GM21737 (cell line): ENCODE data around the gene SAPCD1.
A peak's percentile ranks its signal among the peaks of the same experiment; 100 is the strongest.

Source experiments
- ATAC-seq: cut with Tn5 transposase; IDR thresholded peaks from one replicate; pipeline ENCODE4 v1.9.1; 2021; ENCODE audit warnings: mild to moderate bottlenecking, moderate library complexity; ENCODE audit not compliant: unreplicated experiment

SAPCD1 gene

GRCh38 chr6:31728767-31729514 lies 33.5 kb upstream of the SAPCD1 start, which contains the start of gene DDAH2:
TSS of gene DDAH2 (minus strand) at chr6:31729299. CDS start at chr6:31729161, 138 bp downstream.
- ATAC-seq = no peak

GRCh38 chr6:31729515-31729978 lies 32.9 kb upstream of the SAPCD1 start:
- peak; percentile 44 for ATAC-seq

GRCh38 chr6:31729979-31730630 lies 32.4 kb upstream of the SAPCD1 start:
- ATAC-seq = no peak

- ATAC-seq = no peak
Measured at GRCh38 chr6:31730631-31731086, 31.8 kb upstream of the SAPCD1 start.

GRCh38 chr6:31732029-31732428 lies 30.4 kb upstream of the SAPCD1 start:
- ATAC-seq = no peak

GRCh38 chr6:31733734-31734133 lies 28.7 kb upstream of the SAPCD1 start:
- ATAC-seq = no peak

GRCh38 chr6:31734247-31734820 lies 28.1 kb upstream of the SAPCD1 start:
- ATAC-seq = no peak

- ATAC-seq = no peak
Measured at GRCh38 chr6:31734821-31735406, 27.5 kb upstream of the SAPCD1 start.

- peak; percentile 21 for ATAC-seq
Measured at GRCh38 chr6:31736021-31736767, 26.3 kb upstream of the SAPCD1 start, which contains the start of gene CLIC1. TSS of gene CLIC1 (minus strand) at chr6:31736530. CDS start at chr6:31736300, 230 bp downstream.

- ATAC-seq = no peak
Measured at GRCh38 chr6:31736768-31737314, 25.6 kb upstream of the SAPCD1 start.

- no peak for ATAC-seq
Measured at GRCh38 chr6:31737315-31737990, 25.0 kb upstream of the SAPCD1 start.

GRCh38 chr6:31737991-31738979 lies 24.2 kb upstream of the SAPCD1 start:
- ATAC-seq = no peak

GRCh38 chr6:31739639-31740396 lies 22.6 kb upstream of the SAPCD1 start, which contains the start of gene MSH5:
TSS of gene MSH5 (plus strand) at chr6:31740005. CDS start at chr6:31740467, 462 bp downstream.
- ATAC-seq = peak; percentile 64

GRCh38 chr6:31740397-31741223 lies 21.8 kb upstream of the SAPCD1 start:
- no peak for ATAC-seq

GRCh38 chr6:31741815-31742214 lies 20.6 kb upstream of the SAPCD1 start:
- ATAC-seq = no peak

- no peak for ATAC-seq
Measured at GRCh38 chr6:31742894-31743293, 19.6 kb upstream of the SAPCD1 start.

- ATAC-seq = no peak
Measured at GRCh38 chr6:31744422-31744821, 18.0 kb upstream of the SAPCD1 start.
